Neural cell (in vitro differentiated cells): ENCODE results near the gene AGTRAP.

Experiments
- CTCF ChIP-seq: fragments of 450-650 bp; IDR thresholded peaks from 2 replicates; pipeline ENCODE4 v1.5.1; 2014; ENCODE audit warnings: antibody characterized with exemption, mild to moderate bottlenecking, moderate library complexity; ENCODE audit not compliant: poor library complexity, severe bottlenecking
- EZH2 ChIP-seq: fragments of 200-600, 300-800 bp; shearing (Covaris generic), sonication (generic); IDR thresholded peaks from 2 replicates; pipeline ENCODE4 v1.6.1; 2014; ENCODE audit warnings: antibody characterized with exemption, low read length, borderline replicate concordance, mild to moderate bottlenecking; ENCODE audit not compliant: insufficient read depth, poor library complexity, severe bottlenecking
- POLR2AphosphoS5 ChIP-seq: IDR thresholded peaks from 2 replicates; pipeline ENCODE4 v1.6.1; 2012
- TAF1 ChIP-seq: IDR thresholded peaks from 2 replicates; pipeline ENCODE4 v1.6.1; 2012; ENCODE audit warnings: low read depth
- TF ChIP-seq, protein P1 (sequence below): IDR thresholded peaks from 2 replicates; pipeline ENCODE4 v1.6.1; 2012; ENCODE audit warnings: borderline replicate concordance

- TF ChIP-seq TAF1, result no peak
- no peak for TF ChIP-seq CTCF
- no peak for TF ChIP-seq POLR2AphosphoS5
- TF ChIP-seq EZH2, result no peak
- TF ChIP-seq, protein P1, sequence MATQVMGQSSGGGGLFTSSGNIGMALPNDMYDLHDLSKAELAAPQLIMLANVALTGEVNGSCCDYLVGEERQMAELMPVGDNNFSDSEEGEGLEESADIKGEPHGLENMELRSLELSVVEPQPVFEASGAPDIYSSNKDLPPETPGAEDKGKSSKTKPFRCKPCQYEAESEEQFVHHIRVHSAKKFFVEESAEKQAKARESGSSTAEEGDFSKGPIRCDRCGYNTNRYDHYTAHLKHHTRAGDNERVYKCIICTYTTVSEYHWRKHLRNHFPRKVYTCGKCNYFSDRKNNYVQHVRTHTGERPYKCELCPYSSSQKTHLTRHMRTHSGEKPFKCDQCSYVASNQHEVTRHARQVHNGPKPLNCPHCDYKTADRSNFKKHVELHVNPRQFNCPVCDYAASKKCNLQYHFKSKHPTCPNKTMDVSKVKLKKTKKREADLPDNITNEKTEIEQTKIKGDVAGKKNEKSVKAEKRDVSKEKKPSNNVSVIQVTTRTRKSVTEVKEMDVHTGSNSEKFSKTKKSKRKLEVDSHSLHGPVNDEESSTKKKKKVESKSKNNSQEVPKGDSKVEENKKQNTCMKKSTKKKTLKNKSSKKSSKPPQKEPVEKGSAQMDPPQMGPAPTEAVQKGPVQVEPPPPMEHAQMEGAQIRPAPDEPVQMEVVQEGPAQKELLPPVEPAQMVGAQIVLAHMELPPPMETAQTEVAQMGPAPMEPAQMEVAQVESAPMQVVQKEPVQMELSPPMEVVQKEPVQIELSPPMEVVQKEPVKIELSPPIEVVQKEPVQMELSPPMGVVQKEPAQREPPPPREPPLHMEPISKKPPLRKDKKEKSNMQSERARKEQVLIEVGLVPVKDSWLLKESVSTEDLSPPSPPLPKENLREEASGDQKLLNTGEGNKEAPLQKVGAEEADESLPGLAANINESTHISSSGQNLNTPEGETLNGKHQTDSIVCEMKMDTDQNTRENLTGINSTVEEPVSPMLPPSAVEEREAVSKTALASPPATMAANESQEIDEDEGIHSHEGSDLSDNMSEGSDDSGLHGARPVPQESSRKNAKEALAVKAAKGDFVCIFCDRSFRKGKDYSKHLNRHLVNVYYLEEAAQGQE, result no peak
These were observed 44.6 kb downstream of the AGTRAP start for GRCh38 chr1:11780380-11781147.
